SJSA1 (cell line): Measurements from ENCODE around the gene XRRA1. TPM values are rescaled to one million over a fixed set of nuclear protein-coding genes. Genes with fewer than 3 reads are reported as not detected.
A peak's percentile ranks its signal among the peaks of the same experiment; 100 is the strongest.

ENCODE experiments used
- DNase-seq, 2 experiments: peaks; one replicate each; pipeline ENCODE4 v3.0.0-alpha.2; 2015 to 2020; ENCODE audit warnings: low spot score in 2 of 2, low read depth in 1 of 2
- H3K27ac ChIP-seq: fragments of 250-450 bp; sonication (Bioruptor Pico); 2 replicates; pipeline ENCODE4 v1.5.1; 2020; ENCODE audit warnings: mild to moderate bottlenecking, moderate library complexity
- H3K27me3 ChIP-seq: fragments of 250-450 bp; sonication (Bioruptor Pico); replicated peaks from 2 replicates; pipeline ENCODE4 v1.5.1; 2020; ENCODE audit warnings: mild to moderate bottlenecking, moderate library complexity
- H3K36me3 ChIP-seq: fragments of 250-450 bp; sonication (Bioruptor Pico); 2 replicates; pipeline ENCODE4 v1.5.1; 2020; ENCODE audit warnings: mild to moderate bottlenecking
- H3K4me1 ChIP-seq: fragments of 250-450 bp; sonication (Bioruptor Pico); replicated peaks from 2 replicates; pipeline ENCODE4 v1.6.1; 2021; ENCODE audit warnings: mild to moderate bottlenecking
- H3K4me3 ChIP-seq: fragments of 250-450 bp; sonication (Bioruptor Pico); 2 replicates; pipeline ENCODE4 v1.5.1; 2020; ENCODE audit warnings: mild to moderate bottlenecking
- H3K9me3 ChIP-seq: fragments of 250-450 bp; sonication (Bioruptor Pico); replicated peaks from 2 replicates; pipeline ENCODE4 v1.5.1; 2020; ENCODE audit warnings: mild to moderate bottlenecking
- total RNA-seq: library from RNA; depleted of rRNA; stranded (reverse); fragments of >200 nt; shearing (Covaris generic); gene quantifications from 2 replicates; pipeline ENCODE4 v1.2.3, GENCODE V29; 2014

Gene XRRA1
- total RNA-seq, 1 experiment from 2014 or later: 3.6 TPM

DNA sequence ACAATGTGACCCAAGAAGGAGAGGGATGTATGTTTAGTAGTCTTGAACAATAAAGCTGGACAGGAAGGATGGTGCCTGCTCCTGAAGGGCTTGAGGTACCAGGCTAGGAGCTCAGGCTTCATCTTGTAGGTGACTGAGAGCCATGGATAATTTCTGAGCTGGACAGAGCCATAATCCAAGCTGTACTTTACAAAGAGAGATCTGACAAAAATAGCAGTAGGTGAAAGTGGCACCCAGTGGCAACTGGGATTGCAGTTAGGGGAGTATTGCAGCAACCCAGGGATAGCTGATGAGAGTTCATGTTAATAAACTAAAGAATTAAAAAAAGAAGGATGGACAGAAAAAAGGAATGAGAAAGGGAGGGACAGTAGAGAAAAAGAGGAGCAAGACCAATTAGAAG is 7.4 kb downstream of the XRRA1 start:
- no peak overlapping the region for H3K27ac ChIP-seq
- H3K27me3 ChIP-seq: no peaks in the 10 kb centered on the region
- H3K4me3 ChIP-seq: no peak overlapping the region
- no peak for DNase-seq
- H3K36me3 ChIP-seq: no peaks in the 10 kb centered on the region
- H3K4me1 ChIP-seq: peaks cover 19% of the 10 kb centered on the region
- H3K9me3 ChIP-seq: no peaks in the 10 kb centered on the region

DNA sequence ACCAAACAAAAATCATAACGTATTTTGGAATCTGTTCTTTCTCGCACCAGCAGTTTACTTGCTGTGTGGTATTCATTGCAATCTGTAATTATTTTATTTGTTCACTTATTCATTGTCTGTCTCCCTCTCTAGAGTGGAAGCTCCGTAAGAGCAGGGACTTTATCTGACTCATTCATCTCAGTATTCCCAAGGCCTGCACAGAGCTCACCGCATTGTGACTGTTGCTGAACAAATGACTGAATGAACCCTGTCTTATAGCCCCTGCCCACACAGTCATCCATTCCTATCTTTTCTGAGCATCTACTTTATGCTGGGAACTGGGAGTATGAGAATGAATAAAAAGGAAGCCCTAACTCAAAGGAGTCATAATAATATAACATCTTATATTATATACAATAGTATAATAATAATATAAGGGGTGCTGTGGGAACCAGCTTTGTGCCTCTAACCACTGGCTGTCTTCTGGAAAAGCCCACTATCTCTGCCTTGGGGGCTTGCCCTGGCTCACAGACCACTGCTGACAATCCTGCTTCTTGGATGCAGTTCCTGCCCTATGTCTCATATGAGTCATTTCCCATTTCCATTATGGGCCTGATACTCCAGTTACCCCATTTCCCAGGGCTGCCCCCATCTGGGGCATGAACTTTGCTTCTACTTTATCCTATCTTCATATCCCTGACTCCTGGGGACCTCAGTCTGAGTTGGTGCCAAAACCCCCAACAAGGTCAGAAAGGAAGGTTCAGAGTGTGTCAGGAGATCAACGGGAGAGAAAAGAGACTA is 11.0 kb downstream of the XRRA1 start:
- peak; percentile 11 to 46 for DNase-seq
- H3K4me3 ChIP-seq: no peak overlapping the region
- no peaks in the 10 kb centered on the region for H3K9me3 ChIP-seq
- H3K36me3 ChIP-seq: no peaks in the 10 kb centered on the region
- H3K4me1 ChIP-seq: peaks cover 11% of the 10 kb centered on the region
- no peaks in the 10 kb centered on the region for H3K27me3 ChIP-seq
- H3K27ac ChIP-seq: no peak overlapping the region

DNA sequence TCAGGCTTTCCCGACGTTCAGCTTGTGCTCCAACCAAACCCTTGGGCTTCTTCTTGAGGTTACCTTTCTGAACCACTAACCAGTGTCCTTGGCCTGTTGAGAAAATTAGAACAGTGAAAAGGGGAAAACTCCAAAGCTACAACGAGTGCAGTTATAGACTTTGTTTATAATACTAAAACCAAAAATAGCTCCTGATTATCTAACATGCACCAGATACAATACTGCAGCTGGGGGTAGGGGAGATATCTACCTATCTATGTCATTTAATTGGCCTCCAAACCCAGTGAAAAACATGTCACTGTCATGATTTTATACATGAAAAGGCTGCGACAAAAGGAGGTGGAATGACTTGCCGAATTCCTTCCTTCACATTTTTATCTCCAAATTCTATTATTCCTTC is 11.9 kb downstream of the XRRA1 start:
- H3K9me3 ChIP-seq: no peaks in the 10 kb centered on the region
- no peak overlapping the region for H3K4me3 ChIP-seq
- H3K4me1 ChIP-seq: peaks cover 4% of the 10 kb centered on the region
- H3K27ac ChIP-seq: no peak overlapping the region
- H3K27me3 ChIP-seq: no peaks in the 10 kb centered on the region
- DNase-seq: no peak
- no peaks in the 10 kb centered on the region for H3K36me3 ChIP-seq

DNA sequence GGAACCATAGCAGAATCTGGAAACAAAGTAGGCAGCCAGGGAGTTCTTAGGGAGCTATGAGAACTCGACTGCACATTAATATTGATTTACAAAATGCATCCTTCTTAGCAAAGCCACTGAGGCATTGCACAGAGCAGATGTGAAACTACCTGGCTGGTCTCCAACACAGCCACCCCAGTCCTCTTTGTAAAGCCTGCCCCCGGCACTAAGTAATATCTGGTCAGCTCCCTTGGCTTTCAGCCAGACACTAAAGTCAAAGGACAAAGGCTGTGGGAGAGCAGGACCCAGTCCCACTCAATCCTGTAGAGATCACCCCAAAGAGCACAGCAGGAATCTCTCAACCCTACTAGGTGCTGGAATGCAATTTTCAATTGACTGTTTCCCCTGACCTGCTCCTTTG is 12.8 kb downstream of the XRRA1 start:
- Histone ChIP-seq H3K4me3 (no peak overlapping the region), H3K27ac (no peak overlapping the region), H3K27me3 (no peaks in the 10 kb centered on the region), H3K9me3 (no peaks in the 10 kb centered on the region), H3K36me3 (no peaks in the 10 kb centered on the region), H3K4me1 (peaks cover 4% of the 10 kb centered on the region)
- no peak for DNase-seq

DNA sequence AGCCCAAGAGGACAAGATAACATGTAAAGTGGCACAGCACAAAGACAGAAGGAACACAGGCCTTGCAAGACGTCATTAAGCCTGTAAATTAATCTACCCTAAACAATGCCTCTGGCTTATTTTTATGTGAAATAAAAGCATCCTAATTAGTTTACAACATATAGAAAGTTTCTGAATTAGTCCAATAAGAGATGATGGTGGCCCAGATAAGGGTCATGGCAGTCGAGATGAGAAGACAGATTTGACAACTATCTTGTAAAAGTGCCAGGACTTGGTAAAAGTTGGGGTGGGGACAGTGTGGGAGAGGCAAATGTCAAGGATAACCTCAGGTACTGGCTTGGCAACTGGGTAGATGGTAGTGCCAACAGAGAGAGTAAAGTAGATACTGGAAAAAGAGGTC is 13.6 kb downstream of the XRRA1 start:
- no peak for DNase-seq

DNA sequence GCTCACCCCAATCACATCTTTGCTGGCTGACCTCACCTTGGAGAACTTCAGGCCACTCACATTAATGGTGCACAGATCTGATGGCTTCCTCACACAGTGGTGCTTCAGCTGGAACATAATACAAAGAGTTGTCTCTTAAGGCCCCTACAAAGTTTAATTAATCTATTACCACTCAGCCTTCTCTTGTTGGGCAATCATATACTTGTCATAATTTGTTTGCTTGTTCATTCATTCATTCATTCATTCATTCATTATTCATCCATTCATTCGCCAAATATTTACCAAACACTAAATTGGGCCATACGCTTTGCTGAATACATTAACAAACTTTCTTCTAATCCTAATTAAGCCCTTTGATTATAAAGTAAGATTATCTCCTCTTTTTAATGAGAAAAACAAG is 15.1 kb downstream of the XRRA1 start:
- no peaks in the 10 kb centered on the region for H3K9me3 ChIP-seq
- no peaks in the 10 kb centered on the region for H3K36me3 ChIP-seq
- H3K27me3 ChIP-seq: no peaks in the 10 kb centered on the region
- DNase-seq: no peak
- H3K4me1 ChIP-seq: peaks cover 4% of the 10 kb centered on the region
- no peak overlapping the region for H3K27ac ChIP-seq
- H3K4me3 ChIP-seq: no peak overlapping the region

More for the DNA sequence above, 13.6 kb downstream of the XRRA1 start:
- Histone ChIP-seq H3K27me3 (no peaks in the 10 kb centered on the region), H3K4me1 (peaks cover 4% of the 10 kb centered on the region), H3K27ac (no peak overlapping the region), H3K36me3 (no peaks in the 10 kb centered on the region), H3K9me3 (no peaks in the 10 kb centered on the region), H3K4me3 (no peak overlapping the region)

DNA sequence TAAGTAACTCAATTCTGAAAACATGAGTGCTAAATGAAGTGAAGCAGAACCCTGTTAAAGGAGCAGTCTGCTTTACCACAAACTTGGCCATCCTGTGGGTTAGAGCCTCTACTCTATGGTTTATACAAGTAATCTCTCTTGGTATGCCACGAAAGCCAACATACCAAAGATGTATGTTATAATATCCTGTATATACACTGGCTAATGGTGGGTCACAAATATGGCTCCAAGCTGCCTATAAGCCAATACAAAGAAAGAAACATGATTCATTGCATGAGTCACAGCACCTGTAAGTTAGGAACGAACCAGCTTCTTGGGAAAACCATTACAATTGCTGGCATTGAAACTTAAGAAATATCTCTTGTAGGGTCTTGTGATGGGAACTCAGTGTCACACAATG is 16.1 kb downstream of the XRRA1 start:
- no peaks in the 10 kb centered on the region for H3K36me3 ChIP-seq
- no peak overlapping the region for H3K27ac ChIP-seq
- H3K9me3 ChIP-seq: no peaks in the 10 kb centered on the region
- H3K4me3 ChIP-seq: no peak overlapping the region
- H3K4me1 ChIP-seq: no peaks in the 10 kb centered on the region; the same call in none of the 2 replicates
- no peaks in the 10 kb centered on the region for H3K27me3 ChIP-seq
- no peak for DNase-seq

DNA sequence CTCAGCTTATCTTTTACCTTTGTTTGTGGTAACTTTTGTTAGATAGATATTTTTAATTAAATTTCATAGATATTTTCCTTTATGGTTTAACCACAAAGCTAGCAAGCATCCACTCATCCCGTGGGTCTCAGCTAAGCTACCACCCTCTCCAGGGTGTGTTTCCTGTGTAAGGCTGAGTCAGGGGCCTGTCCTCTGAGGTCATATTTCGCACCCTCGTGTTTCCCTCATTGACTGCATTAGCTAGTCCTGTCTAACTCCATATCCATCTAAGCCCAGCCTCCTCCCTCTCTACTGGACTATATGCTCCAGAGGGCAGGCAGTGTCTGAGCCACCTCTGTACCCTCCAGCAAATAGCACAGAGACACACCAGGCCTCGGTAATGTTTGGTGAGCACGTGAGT is 16.7 kb downstream of the XRRA1 start:
- H3K4me1 ChIP-seq: no peaks in the 10 kb centered on the region; the same call in none of the 2 replicates
- no peak overlapping the region for H3K27ac ChIP-seq
- DNase-seq: no peak
- no peak overlapping the region for H3K4me3 ChIP-seq
- H3K36me3 ChIP-seq: no peaks in the 10 kb centered on the region
- H3K9me3 ChIP-seq: no peaks in the 10 kb centered on the region
- no peaks in the 10 kb centered on the region for H3K27me3 ChIP-seq

DNA sequence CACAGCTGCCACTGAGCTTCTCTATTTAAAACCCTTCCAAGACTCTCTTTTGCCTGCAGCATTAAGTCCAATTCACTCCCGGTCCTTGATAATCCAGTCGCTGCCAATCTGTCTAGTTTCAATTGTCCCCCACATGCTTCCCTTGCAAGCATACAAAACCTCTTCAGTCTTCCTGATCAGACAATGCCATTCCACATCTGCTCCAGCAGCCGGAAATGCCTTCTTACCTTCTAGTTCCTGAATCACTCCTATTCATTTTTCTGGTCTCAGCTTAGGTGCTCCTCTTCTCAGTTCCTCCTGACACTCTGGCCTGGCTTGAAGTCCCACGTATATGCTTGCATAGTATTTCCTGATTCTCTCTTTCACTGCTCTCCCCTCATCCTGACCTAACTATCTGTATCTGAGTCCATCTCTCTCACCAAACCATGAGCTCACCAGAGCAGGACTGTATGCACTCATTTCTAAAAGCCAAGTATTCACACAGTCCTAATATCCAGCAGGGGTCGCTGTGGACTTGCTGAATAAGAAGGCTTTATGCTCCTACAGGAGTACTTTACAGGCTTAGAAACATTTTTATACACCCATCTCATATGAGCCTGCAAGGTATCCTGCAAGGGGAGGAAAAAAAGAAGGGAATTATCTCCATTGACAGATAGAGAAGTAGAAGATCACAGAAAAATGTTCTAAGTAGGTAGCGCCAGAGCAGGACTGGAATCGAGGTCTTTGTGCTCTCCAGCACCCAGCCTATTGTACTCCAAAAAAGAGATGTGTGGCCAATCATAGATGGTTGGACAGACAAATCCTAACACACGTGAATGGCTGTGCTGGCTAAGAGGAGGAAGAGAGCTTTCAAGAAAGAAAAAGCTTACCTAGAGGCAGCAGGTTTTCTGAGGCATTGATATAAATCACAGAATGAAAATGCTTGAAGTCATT is 19.2 kb downstream of the XRRA1 start:
- no peaks in the 10 kb centered on the region for H3K9me3 ChIP-seq
- no peaks in the 10 kb centered on the region for H3K36me3 ChIP-seq
- no peak overlapping the region for H3K27ac ChIP-seq
- no peaks in the 10 kb centered on the region; the same call in 1 of the 2 replicates for H3K4me1 ChIP-seq
- no peak overlapping the region for H3K4me3 ChIP-seq
- DNase-seq: peak; percentile 52 to 57
- H3K27me3 ChIP-seq: no peaks in the 10 kb centered on the region

DNA sequence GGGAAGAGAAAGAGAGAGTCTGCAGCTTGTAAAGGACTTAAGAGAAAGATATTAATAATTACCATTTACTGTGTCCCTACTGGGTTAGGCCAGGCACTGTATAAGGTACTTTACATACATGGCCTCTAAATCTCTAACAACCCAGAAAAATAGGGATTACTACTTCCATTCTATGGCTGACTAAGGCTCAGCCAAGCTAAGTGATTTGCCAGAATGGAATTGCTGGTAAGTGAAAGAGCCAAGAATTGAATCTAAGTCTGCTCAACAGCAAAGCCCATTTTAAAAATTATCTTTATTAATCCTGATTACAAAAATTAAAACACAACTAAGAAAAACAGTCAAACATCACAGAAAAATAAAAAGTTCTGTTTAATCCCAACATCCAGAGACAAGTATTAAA is 21.4 kb downstream of the XRRA1 start:
- Histone ChIP-seq H3K36me3 (no peaks in the 10 kb centered on the region), H3K9me3 (no peaks in the 10 kb centered on the region), H3K27ac (no peak overlapping the region), H3K4me3 (no peak overlapping the region), H3K27me3 (no peaks in the 10 kb centered on the region), H3K4me1 (no peaks in the 10 kb centered on the region; the same call in 1 of the 2 replicates)
- no peak for DNase-seq

DNA sequence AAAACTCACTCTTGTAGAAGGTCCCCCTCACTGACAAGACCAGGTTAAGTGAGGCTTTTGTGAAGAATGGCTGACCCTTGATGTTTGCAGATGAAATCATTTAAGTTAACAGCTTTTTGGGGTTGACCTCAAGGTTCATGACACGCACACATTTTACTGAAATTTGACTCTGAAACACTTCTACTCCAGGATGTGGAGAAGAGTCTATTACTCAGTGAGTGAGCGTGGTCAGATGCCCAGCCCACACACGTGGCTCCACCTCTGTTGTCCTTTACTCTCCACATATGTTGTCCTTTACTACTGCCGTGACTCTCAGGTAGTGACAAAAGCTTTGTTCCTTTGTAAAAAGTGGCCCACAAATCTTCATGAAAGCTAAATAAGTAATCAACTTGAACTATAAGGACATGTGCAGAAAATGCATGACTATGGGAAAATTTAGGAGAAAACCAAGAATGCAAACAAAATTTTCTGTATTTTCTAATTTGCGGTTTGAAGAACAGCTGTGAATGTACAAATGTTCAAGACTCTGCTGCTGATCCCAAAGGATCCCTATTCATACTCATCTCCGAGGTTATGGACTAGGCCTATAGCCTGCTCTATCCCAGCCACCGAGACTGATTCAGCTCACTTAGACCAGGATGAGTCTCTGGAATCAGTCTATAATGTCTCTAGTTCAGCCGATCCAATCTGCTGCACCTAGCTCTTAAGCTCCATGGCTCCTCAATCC is 22.4 kb downstream of the XRRA1 start:
- no peak overlapping the region for H3K27ac ChIP-seq
- DNase-seq: peak in 1 of 2 experiments; percentile 6

DNA sequence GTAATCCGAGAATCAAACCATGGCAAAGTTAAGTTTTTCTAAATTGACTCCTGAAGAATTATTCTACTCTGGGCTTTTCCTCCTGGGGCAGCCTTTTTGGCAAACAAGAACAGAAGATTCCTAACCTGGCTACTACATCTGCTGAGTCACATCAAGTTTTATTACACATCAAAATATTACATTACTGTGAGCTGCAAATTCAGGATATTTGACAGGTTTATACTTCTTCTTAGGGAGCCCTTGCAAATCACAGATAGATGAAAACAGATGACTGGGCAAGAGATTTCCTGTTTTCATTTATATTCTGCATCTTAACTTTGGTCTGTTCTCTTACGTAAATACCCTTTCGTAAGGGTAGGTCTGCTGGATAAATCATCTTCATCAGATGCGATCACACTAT is 23.6 kb downstream of the XRRA1 start:
- H3K27me3 ChIP-seq: no peaks in the 10 kb centered on the region
- H3K27ac ChIP-seq: no peak overlapping the region
- H3K4me1 ChIP-seq: no peaks in the 10 kb centered on the region
- no peak overlapping the region for H3K4me3 ChIP-seq
- H3K9me3 ChIP-seq: no peaks in the 10 kb centered on the region
- no peak for DNase-seq
- no peaks in the 10 kb centered on the region for H3K36me3 ChIP-seq

More for the DNA sequence above, 22.4 kb downstream of the XRRA1 start:
- no peaks in the 10 kb centered on the region for H3K9me3 ChIP-seq
- H3K27me3 ChIP-seq: no peaks in the 10 kb centered on the region
- H3K4me1 ChIP-seq: no peaks in the 10 kb centered on the region
- H3K36me3 ChIP-seq: no peaks in the 10 kb centered on the region
- H3K4me3 ChIP-seq: no peak overlapping the region

DNA sequence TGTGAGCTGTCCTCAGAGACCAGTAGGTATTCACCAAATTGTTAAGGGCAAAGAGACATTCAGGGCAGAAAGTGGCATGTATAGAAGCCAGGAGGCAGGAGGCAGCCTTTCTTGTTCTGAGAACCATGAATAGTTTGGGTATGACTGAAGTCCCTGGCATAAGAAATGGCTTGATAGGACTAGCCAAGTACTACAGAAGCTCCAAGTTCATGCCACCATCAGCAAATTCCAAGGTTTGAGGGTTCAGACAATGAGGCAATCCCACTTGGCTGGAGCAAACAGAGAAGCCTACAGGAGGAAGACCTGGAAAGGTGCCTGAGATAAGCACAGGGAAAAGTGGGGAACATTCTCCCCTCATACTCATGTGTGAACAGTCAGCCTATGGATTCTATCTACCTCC is 25.8 kb downstream of the XRRA1 start:
- Histone ChIP-seq H3K4me3 (no peak overlapping the region), H3K9me3 (no peaks in the 10 kb centered on the region), H3K27me3 (no peaks in the 10 kb centered on the region), H3K27ac (no peak overlapping the region), H3K4me1 (no peaks in the 10 kb centered on the region), H3K36me3 (no peaks in the 10 kb centered on the region)
- no peak for DNase-seq
